Subcutaneous adipose tissue (tissue), 4 donors: ENCODE data around the gene CLIC1. TPM values are rescaled to one million over a fixed set of nuclear protein-coding genes. Genes with fewer than 3 reads are reported as not detected.

Experiments
- CTCF ChIP-seq: fragments of 450-650 bp; IDR thresholded peaks from one replicate; pipeline ENCODE4 v1.5.1; 2016; ENCODE audit warnings: low read depth, mild to moderate bottlenecking, control low read depth, antibody characterized with exemption, moderate library complexity
- total RNA-seq, 4 donors: library from RNA; depleted of rRNA; stranded (reverse); fragments of >200 nt; gene quantifications; one replicate each; pipeline ENCODE4 v1.1.0, GENCODE V29; 2016

Gene CLIC1
- total RNA-seq, 4 donors from 2014 or later: 181 to 503 (median 311) TPM

GRCh38 chr6:31691078-31691463, 45.3 kb downstream of the CLIC1 start:
- no peak for TF ChIP-seq CTCF

- TF ChIP-seq CTCF: no peak
Measured at GRCh38 chr6:31690231-31691077, 45.9 kb downstream of the CLIC1 start.

GRCh38 chr6:31689249-31690110, 46.9 kb downstream of the CLIC1 start:
- TF ChIP-seq CTCF: no peak

GRCh38 chr6:31687860-31688693, 48.3 kb downstream of the CLIC1 start:
- no peak for TF ChIP-seq CTCF

- no peak for TF ChIP-seq CTCF
Measured at GRCh38 chr6:31687321-31687720, 49.0 kb downstream of the CLIC1 start.

GRCh38 chr6:31686483-31686882, 49.8 kb downstream of the CLIC1 start:
- TF ChIP-seq CTCF: no peak

- no peak for TF ChIP-seq CTCF
Measured at GRCh38 chr6:31683591-31683990, 52.7 kb downstream of the CLIC1 start.
